IPS-15b (cell line): ENCODE results near the gene RAD51B.

Source experiments
- H3K27me3 ChIP-seq: one replicate; pipeline ENCODE4 v1.6.1; 2013; ENCODE audit warnings: low read length; ENCODE audit not compliant: control insufficient read depth, insufficient read depth
- H3K36me3 ChIP-seq: one replicate; pipeline ENCODE4 v1.6.1; 2013; ENCODE audit warnings: low read length; ENCODE audit not compliant: control insufficient read depth, insufficient read depth
- H3K4me1 ChIP-seq: one replicate; pipeline ENCODE4 v1.6.1; 2013; ENCODE audit warnings: mild to moderate bottlenecking, low read length; ENCODE audit not compliant: control insufficient read depth, insufficient read depth
- H3K4me3 ChIP-seq: one replicate; pipeline ENCODE4 v1.5.1; 2013; ENCODE audit warnings: low read depth, low read length
- H3K9ac ChIP-seq: one replicate; pipeline ENCODE4 v1.6.1; 2013; ENCODE audit warnings: low read depth, mild to moderate bottlenecking, low read length
- H3K9me3 ChIP-seq: one replicate; pipeline ENCODE4 v1.6.1; 2013; ENCODE audit warnings: mild to moderate bottlenecking, low read length; ENCODE audit not compliant: control insufficient read depth, insufficient read depth

RAD51B gene

DNA sequence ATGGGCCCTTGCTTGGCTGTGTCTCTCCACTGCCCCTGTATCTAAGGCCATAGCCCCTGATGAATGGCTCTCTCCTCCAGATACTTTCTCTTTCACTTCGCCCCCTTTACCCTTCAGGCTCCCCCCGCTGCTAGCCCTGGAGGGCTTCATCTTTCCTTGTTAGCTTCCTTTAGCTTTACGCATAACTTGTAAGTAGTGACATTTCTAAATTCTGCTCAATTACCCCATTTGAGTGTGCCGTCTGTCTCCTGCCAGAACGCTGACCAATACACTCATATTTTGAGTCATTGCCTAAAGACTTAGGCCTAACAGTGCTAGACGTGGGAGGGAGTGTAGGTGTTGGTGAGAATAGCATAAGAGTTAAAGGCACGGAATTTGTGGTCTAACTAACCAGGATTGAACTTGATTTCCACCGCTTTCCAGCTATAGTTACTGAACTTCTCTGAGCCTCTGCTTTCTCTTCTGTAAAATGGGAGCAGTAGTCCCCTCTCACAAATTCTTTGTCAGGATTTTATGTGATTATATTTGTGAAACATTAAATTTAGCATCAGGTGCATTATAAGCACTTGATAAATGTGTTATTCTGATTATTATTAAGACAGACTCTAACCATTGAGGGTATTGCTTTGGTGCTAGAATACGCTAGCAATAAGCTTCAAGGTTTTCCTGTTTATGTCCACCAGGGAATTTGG, 844.0 kb downstream of the RAD51B start:
- Histone ChIP-seq H3K4me3 (no peak overlapping the region), H3K36me3 (no peaks in the 10 kb centered on the region), H3K27me3 (no peaks in the 10 kb centered on the region), H3K9ac (no peak overlapping the region), H3K9me3 (no peaks in the 10 kb centered on the region), H3K4me1 (peaks cover 5% of the 10 kb centered on the region)

DNA sequence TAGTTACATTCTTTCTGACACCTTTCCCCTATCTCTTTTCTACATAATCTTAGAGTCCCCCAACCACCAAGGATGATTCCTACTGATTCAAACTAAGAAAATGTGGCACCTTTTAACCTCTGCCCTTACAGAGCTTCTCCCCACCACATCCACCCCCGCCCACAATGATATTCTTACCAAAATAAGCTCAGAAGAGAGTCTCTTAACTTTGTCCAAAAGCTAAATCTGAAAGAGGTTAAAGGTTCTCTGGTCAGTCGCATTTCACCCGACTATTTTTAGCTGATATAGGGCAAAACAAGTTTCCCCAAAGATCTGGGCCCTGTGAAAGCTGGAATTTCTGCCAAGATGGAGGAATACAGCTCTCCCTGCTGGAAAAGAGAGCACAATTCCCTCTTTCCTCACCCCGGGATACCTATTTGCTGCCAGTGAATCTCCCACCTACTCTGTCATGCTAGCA, 844.7 kb downstream of the RAD51B start:
- peaks cover 4% of the 10 kb centered on the region for H3K4me1 ChIP-seq
- no peak overlapping the region for H3K4me3 ChIP-seq

DNA sequence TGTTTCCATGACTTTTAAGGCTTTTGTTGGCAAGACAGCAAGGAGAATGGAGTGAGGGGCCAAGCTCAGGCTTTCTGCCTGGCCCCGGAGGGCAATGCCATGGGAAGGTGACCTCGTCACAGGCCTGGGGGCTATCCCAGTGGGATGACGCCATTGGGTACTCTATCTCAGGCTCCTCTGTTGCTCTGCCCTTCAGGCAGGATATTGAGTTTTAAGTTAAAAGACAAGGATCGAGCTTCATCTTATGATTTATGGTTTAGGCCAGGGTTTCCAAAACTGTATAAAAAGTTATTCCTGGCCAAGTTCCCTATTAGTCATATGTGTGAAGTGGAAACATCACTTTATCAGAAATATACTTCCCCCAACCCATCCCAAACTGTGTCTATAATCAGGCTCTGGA, 845.6 kb downstream of the RAD51B start:
- Histone ChIP-seq H3K9me3 (no peaks in the 10 kb centered on the region), H3K4me1 (peaks cover 4% of the 10 kb centered on the region), H3K4me3 (no peak overlapping the region), H3K9ac (no peak overlapping the region), H3K36me3 (no peaks in the 10 kb centered on the region), H3K27me3 (no peaks in the 10 kb centered on the region)

More for the DNA sequence above, 844.7 kb downstream of the RAD51B start:
- no peaks in the 10 kb centered on the region for H3K36me3 ChIP-seq
- no peaks in the 10 kb centered on the region for H3K27me3 ChIP-seq
- no peak overlapping the region for H3K9ac ChIP-seq
- H3K9me3 ChIP-seq = no peaks in the 10 kb centered on the region

DNA sequence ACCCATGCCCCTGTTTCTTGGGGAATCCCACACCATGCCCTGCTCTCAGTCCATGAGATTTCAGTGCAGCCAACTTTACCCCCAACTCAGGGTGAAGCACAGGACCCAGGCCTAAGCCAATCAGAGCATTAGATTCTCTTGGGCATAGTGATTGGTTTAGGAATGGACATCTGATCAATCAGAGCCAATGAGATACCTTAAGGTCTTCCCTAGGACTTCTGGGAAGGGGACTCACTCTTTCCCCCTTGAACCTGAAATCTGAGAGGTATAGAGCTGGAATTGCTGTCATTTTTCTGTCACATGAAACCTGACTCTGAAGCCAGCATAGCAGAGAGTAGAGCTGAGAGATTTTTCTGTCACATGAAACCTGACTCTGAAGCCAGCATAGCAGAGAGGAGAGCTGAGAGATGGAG, 846.2 kb downstream of the RAD51B start:
- Histone ChIP-seq H3K9ac (no peak overlapping the region), H3K27me3 (no peaks in the 10 kb centered on the region), H3K9me3 (no peaks in the 10 kb centered on the region), H3K36me3 (no peaks in the 10 kb centered on the region), H3K4me1 (peaks cover 4% of the 10 kb centered on the region), H3K4me3 (no peak overlapping the region)

DNA sequence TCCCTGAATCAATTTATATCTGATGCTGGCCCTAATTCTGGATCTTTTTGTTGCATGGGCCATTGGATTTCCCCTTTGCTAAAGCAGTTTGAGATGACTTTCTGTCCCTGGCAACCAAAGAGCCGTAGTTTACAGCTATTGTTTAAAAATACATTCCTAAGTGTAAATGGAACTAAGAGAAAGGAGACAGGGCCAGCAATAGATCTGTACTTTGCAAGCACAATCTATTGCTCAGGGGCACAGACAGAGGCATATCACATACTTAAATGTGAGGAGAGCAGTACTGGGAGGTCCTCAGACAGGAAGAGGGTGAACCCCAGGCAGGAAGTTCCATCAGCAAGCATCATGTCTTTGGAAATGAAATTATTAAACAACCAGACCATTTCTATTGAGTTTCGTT, 846.7 kb downstream of the RAD51B start:
- Histone ChIP-seq H3K4me3 (no peak overlapping the region), H3K36me3 (no peaks in the 10 kb centered on the region), H3K9ac (no peak overlapping the region), H3K4me1 (peaks cover 4% of the 10 kb centered on the region), H3K27me3 (no peaks in the 10 kb centered on the region), H3K9me3 (no peaks in the 10 kb centered on the region)

DNA sequence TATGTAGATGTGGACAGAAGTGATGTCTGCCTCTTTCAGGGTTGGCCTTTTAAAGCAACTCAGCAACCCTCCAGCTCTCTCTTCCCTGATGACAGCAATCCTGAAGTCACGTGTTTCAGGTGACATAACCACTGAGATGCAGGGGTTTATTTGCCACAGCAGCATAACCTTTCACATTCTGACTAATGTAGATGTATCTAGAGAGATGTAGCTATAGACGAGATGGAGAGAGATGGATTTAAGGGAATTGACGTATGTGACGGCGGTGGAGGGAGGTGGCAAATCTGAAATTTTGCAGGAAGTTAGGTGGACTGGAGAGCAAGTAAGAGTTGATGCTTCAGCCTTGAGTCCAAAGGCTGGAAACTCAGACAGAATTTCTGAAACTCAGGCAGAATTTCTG, 847.3 kb downstream of the RAD51B start:
- Histone ChIP-seq H3K27me3 (no peaks in the 10 kb centered on the region), H3K4me1 (peaks cover 4% of the 10 kb centered on the region), H3K4me3 (no peak overlapping the region), H3K9me3 (no peaks in the 10 kb centered on the region), H3K9ac (no peak overlapping the region), H3K36me3 (no peaks in the 10 kb centered on the region)

DNA sequence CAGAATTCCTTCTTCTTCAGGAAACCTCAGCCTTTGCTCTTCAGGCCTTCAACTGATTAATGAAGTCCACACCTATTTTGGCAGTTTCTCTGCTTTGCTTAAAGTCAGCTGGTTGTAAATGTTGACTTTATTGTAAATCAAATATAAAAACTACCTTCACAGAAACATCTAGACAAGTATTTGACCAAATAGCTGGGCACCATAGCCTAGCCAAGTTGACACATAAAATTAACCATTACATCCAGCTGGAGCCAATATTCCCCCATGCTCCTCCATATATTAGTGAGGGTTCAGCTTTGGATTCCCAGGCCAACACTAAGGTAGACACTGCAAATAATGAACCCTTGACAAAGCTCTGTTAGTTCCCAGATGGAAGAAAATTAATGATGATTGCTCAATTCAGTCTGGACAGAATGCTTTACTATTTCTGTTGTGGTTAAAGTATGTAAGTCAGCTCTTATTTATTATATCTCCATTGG, 847.8 kb downstream of the RAD51B start:
- no peak overlapping the region for H3K4me3 ChIP-seq
- no peaks in the 10 kb centered on the region for H3K27me3 ChIP-seq
- no peak overlapping the region for H3K9ac ChIP-seq
- peaks cover 4% of the 10 kb centered on the region for H3K4me1 ChIP-seq
- H3K36me3 ChIP-seq = no peaks in the 10 kb centered on the region
- H3K9me3 ChIP-seq = no peaks in the 10 kb centered on the region

DNA sequence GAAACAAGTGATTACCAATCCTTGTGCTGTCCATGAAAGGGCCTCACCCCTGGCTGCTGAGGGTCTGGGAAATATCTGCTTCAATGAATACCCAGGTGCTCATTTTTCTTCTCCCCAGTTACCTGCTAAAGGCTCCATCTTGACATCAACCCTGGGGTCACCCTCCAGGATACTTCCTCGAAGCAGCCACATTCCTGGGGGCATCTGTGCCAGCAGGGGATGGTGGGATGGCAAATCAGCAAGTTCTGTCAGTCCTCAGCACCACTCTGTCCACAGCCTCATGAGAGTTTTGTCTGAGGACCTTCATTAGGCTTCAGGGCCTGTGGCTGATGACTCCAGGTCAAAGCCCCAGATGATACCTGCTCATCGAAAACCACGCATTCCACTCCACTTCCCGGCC, 848.4 kb downstream of the RAD51B start:
- no peak overlapping the region for H3K4me3 ChIP-seq
- peaks cover 4% of the 10 kb centered on the region for H3K4me1 ChIP-seq
- H3K27me3 ChIP-seq = no peaks in the 10 kb centered on the region
- no peak overlapping the region for H3K9ac ChIP-seq
- H3K36me3 ChIP-seq = no peaks in the 10 kb centered on the region
- no peaks in the 10 kb centered on the region for H3K9me3 ChIP-seq

DNA sequence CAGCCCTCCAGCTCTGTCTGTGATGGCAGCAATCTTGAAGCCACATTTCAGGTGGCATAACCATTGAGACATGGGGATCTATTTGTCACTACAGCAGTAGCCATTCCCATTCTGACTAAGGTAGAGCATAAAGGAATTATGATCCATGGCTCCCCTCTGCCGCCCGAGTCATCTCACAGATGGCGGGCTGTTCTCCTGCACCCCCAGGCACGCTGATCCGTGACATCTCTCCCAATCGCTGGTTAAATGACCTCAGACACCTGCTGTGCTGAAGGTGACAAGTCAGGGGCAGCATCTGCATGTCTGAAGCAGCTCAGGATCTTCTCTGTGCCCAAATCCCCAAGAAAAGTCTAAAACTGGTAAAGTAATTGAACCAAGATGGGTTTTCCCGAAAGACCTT, 849.0 kb downstream of the RAD51B start:
- Histone ChIP-seq H3K36me3 (no peaks in the 10 kb centered on the region), H3K9me3 (no peaks in the 10 kb centered on the region), H3K27me3 (no peaks in the 10 kb centered on the region), H3K9ac (no peak overlapping the region), H3K4me3 (no peak overlapping the region), H3K4me1 (peaks cover 4% of the 10 kb centered on the region)

DNA sequence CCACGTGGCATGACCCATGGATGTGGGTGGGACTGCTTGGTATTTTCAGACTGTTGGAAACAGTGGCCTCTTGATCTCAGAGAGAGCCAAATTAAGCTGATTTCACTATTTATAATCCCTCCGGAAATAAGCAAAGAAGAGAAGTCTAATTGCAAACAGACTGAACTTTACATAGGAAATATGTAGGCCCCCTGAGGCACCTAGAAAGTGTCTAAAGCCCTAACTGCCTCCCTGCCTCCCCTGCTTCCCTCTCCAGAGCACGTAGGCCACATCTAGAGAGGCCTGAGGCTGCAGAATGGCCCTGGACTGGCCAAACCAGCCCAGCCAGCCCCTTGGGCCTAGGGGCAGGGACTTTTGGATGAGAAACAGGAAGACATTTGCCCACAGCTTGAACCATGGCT, 849.5 kb downstream of the RAD51B start:
- no peak overlapping the region for H3K9ac ChIP-seq
- H3K36me3 ChIP-seq = no peaks in the 10 kb centered on the region
- H3K4me1 ChIP-seq = peaks cover 2% of the 10 kb centered on the region
- no peaks in the 10 kb centered on the region for H3K9me3 ChIP-seq
- H3K27me3 ChIP-seq = no peaks in the 10 kb centered on the region
- H3K4me3 ChIP-seq = no peak overlapping the region

DNA sequence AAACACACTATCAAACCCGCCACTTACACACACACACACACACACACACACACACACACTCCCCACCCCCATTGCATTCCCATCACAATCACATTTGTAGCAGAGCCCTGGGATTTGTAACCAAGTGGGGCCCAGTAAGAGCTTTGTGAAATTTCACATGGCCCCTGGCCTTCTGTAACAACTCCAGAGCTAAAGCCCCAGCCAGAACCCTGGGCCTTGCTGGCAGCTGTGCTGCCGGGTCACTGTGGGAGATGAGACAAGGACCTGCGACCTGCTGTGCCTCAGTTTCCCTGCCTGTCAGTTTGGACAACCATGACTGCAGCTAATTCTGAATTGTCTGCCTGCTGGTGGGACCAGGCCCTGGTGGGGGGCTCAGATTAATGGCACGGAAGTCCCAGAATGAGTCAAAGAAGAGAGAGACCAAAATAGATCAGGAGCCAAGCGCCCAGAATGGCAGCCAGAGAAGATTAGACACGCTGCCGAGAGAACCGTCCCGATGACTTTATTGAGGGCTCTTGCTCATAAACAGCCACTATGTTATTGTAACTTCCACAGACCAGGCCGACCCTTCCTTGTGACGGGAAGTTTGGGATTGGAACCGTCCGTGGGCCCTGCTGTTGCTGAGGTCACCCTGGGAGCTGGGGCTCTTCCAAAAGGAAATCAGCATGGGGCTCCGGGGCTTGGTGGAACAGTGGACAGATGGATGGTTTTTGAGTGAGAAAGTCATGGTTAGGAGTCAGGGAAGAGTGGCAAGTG, 850.2 kb downstream of the RAD51B start:
- Histone ChIP-seq H3K4me3 (no peak overlapping the region), H3K9ac (no peak overlapping the region)

DNA sequence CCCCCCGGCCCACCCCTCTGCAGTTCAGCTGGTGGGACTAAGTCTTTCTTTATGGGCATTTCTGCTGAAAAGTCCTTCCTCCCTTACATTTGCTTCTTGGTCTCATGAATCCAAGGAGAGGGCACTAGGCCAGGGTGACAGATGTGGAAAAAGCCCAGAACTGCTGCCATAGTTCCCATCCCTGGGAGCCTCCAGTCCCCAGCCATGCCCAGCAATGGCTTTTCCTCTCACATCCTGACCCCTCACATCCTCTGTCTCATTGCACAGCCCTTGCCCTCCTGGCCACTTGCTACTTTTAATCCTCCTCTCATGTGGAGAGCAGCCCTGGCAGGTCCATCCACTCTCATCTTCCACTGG, 850.8 kb downstream of the RAD51B start:
- no peak overlapping the region for H3K4me3 ChIP-seq
- no peaks in the 10 kb centered on the region for H3K4me1 ChIP-seq
- H3K9ac ChIP-seq = no peak overlapping the region
- H3K36me3 ChIP-seq = no peaks in the 10 kb centered on the region
- H3K9me3 ChIP-seq = no peaks in the 10 kb centered on the region
- no peaks in the 10 kb centered on the region for H3K27me3 ChIP-seq

More for the DNA sequence above, 850.2 kb downstream of the RAD51B start:
- no peaks in the 10 kb centered on the region for H3K4me1 ChIP-seq
- no peaks in the 10 kb centered on the region for H3K9me3 ChIP-seq
- no peaks in the 10 kb centered on the region for H3K27me3 ChIP-seq
- H3K36me3 ChIP-seq = no peaks in the 10 kb centered on the region
